GM23338 (cell line): ENCODE results near the gene ETV5. TPM values are rescaled to one million over a fixed set of nuclear protein-coding genes. Genes with fewer than 3 reads are reported as not detected.

Source experiments
- ATAC-seq: fragments of 200-7000 bp; cut with Tn5 transposase; 3 replicates; pipeline ENCODE4 v1.9.1; 2020
- DNase-seq: peaks from one replicate; pipeline ENCODE4 v3.0.0-alpha.2; 2015; ENCODE audit warnings: low spot score
- H2AFZ ChIP-seq: fragments of 200-600 bp; sonication (generic); 2 replicates; pipeline ENCODE4 v1.8.0; 2016; ENCODE audit warnings: antibody characterized with exemption, mild to moderate bottlenecking, moderate library complexity
- H3F3A ChIP-seq: fragments of 200-600 bp; sonication (generic); replicated peaks from 2 replicates; pipeline ENCODE4 v1.8.0; 2017; ENCODE audit warnings: antibody characterized with exemption, mixed run types, low read depth
- H3K27ac ChIP-seq: fragments of 200-600 bp; sonication (generic); 2 replicates; pipeline ENCODE4 v1.6.1; 2016; ENCODE audit warnings: low read depth
- H3K27me3 ChIP-seq: fragments of 200-600 bp; sonication (generic); 2 replicates; pipeline ENCODE4 v1.8.0; 2016; ENCODE audit warnings: mild to moderate bottlenecking, mixed run types, moderate library complexity; ENCODE audit not compliant: insufficient read depth
- H3K36me3 ChIP-seq: fragments of 200-600 bp; sonication (generic); 2 replicates; pipeline ENCODE4 v1.8.0; 2016; ENCODE audit warnings: mild to moderate bottlenecking; ENCODE audit not compliant: insufficient read depth
- H3K4me1 ChIP-seq: fragments of 200-600 bp; sonication (generic); 2 replicates; pipeline ENCODE4 v1.8.0; 2016; ENCODE audit warnings: mild to moderate bottlenecking, moderate library complexity; ENCODE audit not compliant: insufficient read depth
- H3K4me2 ChIP-seq: fragments of 200-600 bp; sonication (generic); 2 replicates; pipeline ENCODE4 v1.7.1; 2017; ENCODE audit warnings: mixed run types
- H3K4me3 ChIP-seq: fragments of 200-600 bp; sonication (generic); 2 replicates; pipeline ENCODE4 v1.6.1; 2016; ENCODE audit warnings: mixed run types
- H3K79me2 ChIP-seq: fragments of 200-600 bp; sonication (generic); replicated peaks from 2 replicates; pipeline ENCODE4 v1.8.0; 2017; ENCODE audit warnings: mild to moderate bottlenecking; ENCODE audit not compliant: insufficient read depth
- H3K9me2 ChIP-seq: fragments of 200-600 bp; sonication (generic); 2 replicates; pipeline ENCODE4 v1.8.0; 2017; ENCODE audit not compliant: insufficient read depth
- H4K20me1 ChIP-seq: fragments of 200-600 bp; sonication (generic); replicated peaks from 2 replicates; pipeline ENCODE4 v1.8.0; 2017; ENCODE audit warnings: mild to moderate bottlenecking; ENCODE audit not compliant: insufficient read depth
- H3K27ac Mint-ChIP-seq: 2 replicates; pipeline ENCODE4 v1.8.0; 2020; ENCODE audit warnings: inconsistent platforms, mild to moderate bottlenecking, moderate library complexity, mixed read lengths
- H3K27me3 Mint-ChIP-seq: 3 replicates; pipeline ENCODE4 v1.8.0; 2022; ENCODE audit warnings: low read depth, mild to moderate bottlenecking, moderate library complexity, mixed read lengths, inconsistent platforms; ENCODE audit not compliant: insufficient read depth, poor library complexity
- H3K36me3 Mint-ChIP-seq: 3 replicates; pipeline ENCODE4 v1.8.0; 2021; ENCODE audit warnings: low read depth, mild to moderate bottlenecking, inconsistent platforms, moderate library complexity, mixed read lengths
- H3K4me1 Mint-ChIP-seq: 3 replicates; pipeline ENCODE4 v1.8.0; 2020; ENCODE audit warnings: mild to moderate bottlenecking, inconsistent platforms, mixed read lengths
- H3K4me3 Mint-ChIP-seq: 3 replicates; pipeline ENCODE4 v1.8.0; 2021; ENCODE audit warnings: moderate library complexity, mild to moderate bottlenecking, inconsistent platforms, mixed read lengths
- H3K9me3 Mint-ChIP-seq: 3 replicates; pipeline ENCODE4 v1.8.0; 2020; ENCODE audit warnings: moderate library complexity, mild to moderate bottlenecking, inconsistent platforms, mixed read lengths
- CREB1 ChIP-seq: fragments of 250-450 bp; sonication (Bioruptor Pico); IDR thresholded peaks from 2 replicates; pipeline ENCODE4 v1.5.0; 2020; ENCODE audit warnings: low read depth, mild to moderate bottlenecking, moderate library complexity
- CTCF ChIP-seq, 2 experiments: fragments of 200-600 bp in 1 of 2; sonication (generic) in 1 of 2; conservative IDR thresholded peaks; 2 replicates each; pipeline versions ENCODE4 v1.5.1 to v1.6.1; 2016 to 2017; ENCODE audit warnings: antibody characterized with exemption in 2 of 2, low read depth in 2 of 2, mild to moderate bottlenecking in 2 of 2, moderate library complexity in 1 of 2
- ETS1 ChIP-seq: IDR thresholded peaks from 2 replicates; pipeline ENCODE4 v1.6.1; 2016; ENCODE audit warnings: antibody characterized with exemption
- EZH2 ChIP-seq: fragments of 200-600 bp; sonication (generic); IDR thresholded peaks from one replicate; pipeline ENCODE4 v1.8.0; 2017; ENCODE audit warnings: antibody characterized with exemption, mild to moderate bottlenecking, low read depth; ENCODE audit not compliant: unreplicated experiment
- EZH2phosphoT487 ChIP-seq: fragments of 200-600 bp; sonication (generic); IDR thresholded peaks from one replicate; pipeline ENCODE4 v1.8.1; 2018; ENCODE audit warnings: antibody characterized with exemption; ENCODE audit not compliant: unreplicated experiment
- JUNB ChIP-seq: IDR thresholded peaks from one replicate; pipeline ENCODE4 v1.6.1; 2016; ENCODE audit warnings: antibody characterized with exemption; ENCODE audit not compliant: unreplicated experiment
- NANOG ChIP-seq: IDR thresholded peaks from 2 replicates; pipeline ENCODE4 v1.6.1; 2016; ENCODE audit warnings: antibody characterized with exemption, borderline replicate concordance
- POLR2AphosphoS5 ChIP-seq: IDR thresholded peaks from 2 replicates; pipeline ENCODE4 v1.6.1; 2016; ENCODE audit warnings: antibody characterized with exemption, low read depth
- REST ChIP-seq: IDR thresholded peaks from one replicate; pipeline ENCODE4 v1.6.1; 2018; ENCODE audit warnings: antibody characterized with exemption; ENCODE audit not compliant: unreplicated experiment
- STAT1 ChIP-seq: IDR thresholded peaks from one replicate; pipeline ENCODE4 v1.6.1; 2016; ENCODE audit warnings: antibody characterized with exemption; ENCODE audit not compliant: unreplicated experiment
- ZNF114 ChIP-seq: fragments of 250-450 bp; sonication (Bioruptor Pico); IDR thresholded peaks from 2 replicates; pipeline ENCODE4 v1.5.0; 2020; ENCODE audit warnings: mild to moderate bottlenecking, moderate library complexity
- ZNF331 ChIP-seq: fragments of 250-450 bp; sonication (Bioruptor Pico); IDR thresholded peaks from 2 replicates; pipeline ENCODE4 v1.5.0; 2020; ENCODE audit warnings: low read depth, mild to moderate bottlenecking, moderate library complexity
- ZNF462 ChIP-seq: fragments of 250-450 bp; sonication (Bioruptor Pico); IDR thresholded peaks from 2 replicates; pipeline ENCODE4 v1.5.0; 2020; ENCODE audit warnings: mild to moderate bottlenecking, moderate library complexity
- polyA plus RNA-seq: library from polyadenylated mRNA; unstranded; fragments of >200 nt; fragmentation: Nextera tagmentation; extraction: Ambion mirVana; gene quantifications from 2 replicates; pipeline ENCODE4 v1.2.1, GENCODE V29; 2016
- total RNA-seq: library from RNA; depleted of rRNA; stranded (reverse); fragments of >200 nt; shearing (Covaris generic); gene quantifications from 2 replicates; pipeline ENCODE4 v1.2.3, GENCODE V29; 2014

Gene ETV5
- total and polyA plus RNA-seq, 2 experiments from 2014 or later, result 33.5 to 57.1 TPM

- Histone ChIP-seq H3K27ac (peak overlapping the region; percentile 93), H3K4me1 (peaks cover 71% of the 10 kb centered on the region), H3K27me3 (no peaks in the 10 kb centered on the region), H3K4me2 (peak overlapping the region; percentile 14), H3K79me2 (peaks cover 21% of the 10 kb centered on the region), H3K9me2 (no peaks in the 10 kb centered on the region), H3K36me3 (no peaks in the 10 kb centered on the region), H3F3A (no peaks in the 10 kb centered on the region), H2AFZ (no peak overlapping the region), H3K4me3 (no peak overlapping the region), H4K20me1 (no peaks in the 10 kb centered on the region)
- no peak for ATAC-seq
- peaks cover 68% of the 10 kb centered on the region for H3K4me1 Mint-ChIP-seq
- H3K27me3 Mint-ChIP-seq, result peaks cover 3% of the 10 kb centered on the region
- H3K36me3 Mint-ChIP-seq, result peaks cover 44% of the 10 kb centered on the region
- H3K9me3 Mint-ChIP-seq, result peaks cover 5% of the 10 kb centered on the region; the same call in 2 of the 3 replicates
- no peak for TF ChIP-seq REST
- no peak for TF ChIP-seq NANOG
- no peak for TF ChIP-seq EZH2phosphoT487
- no peak for TF ChIP-seq ZNF114 (CRISPR knock-in tag)
- no peak for TF ChIP-seq EZH2
- no peak for TF ChIP-seq STAT1
- no peak for TF ChIP-seq ETS1
- TF ChIP-seq POLR2AphosphoS5, result no peak
- TF ChIP-seq JUNB, result no peak
- no peak for TF ChIP-seq CTCF (conservative IDR thresholded peaks at IDR 0.05; ENCODE audit: low read depth in 2 of 2)
- no peak for TF ChIP-seq ZNF462 (CRISPR knock-in tag)
- no peak for TF ChIP-seq ZNF331 (CRISPR knock-in tag)
- no peak for TF ChIP-seq CREB1 (CRISPR knock-in tag)
- H3K4me3 Mint-ChIP-seq, result no peak overlapping the region
- H3K27ac Mint-ChIP-seq, result 0 out of 2 replicates have a peak overlapping the region, but pooled peaks have one; percentile 32
- DNase-seq, result no peak
These were observed 26.7 kb downstream of the ETV5 start for GRCh38 chr3:186082150-186082549.
